NCI-H2227 (cell line): ENCODE data around the gene LMF1.

ENCODE experiments used
- DNase-seq: peaks from one replicate; lab custom pipeline; 2025; ENCODE audit not compliant: unreplicated experiment; lab: John Stamatoyannopoulos, UW

LMF1 gene

GRCh38 chr16:970766-971581 is at the start of gene LMF1:
TSS of gene LMF1 (minus strand) at chr16:970984. CDS start at chr16:970980, 4 bp downstream.
- peak; percentile 82 for DNase-seq

- no peak for DNase-seq
These were observed 49.3 kb upstream of the LMF1 start for GRCh38 chr16:1020091-1020399.

GRCh38 chr16:1019231-1020090 is 48.7 kb upstream of the LMF1 start:
- peak; percentile 58 for DNase-seq

- no peak for DNase-seq
These were observed 47.8 kb upstream of the LMF1 start for GRCh38 chr16:1018447-1019198.

DNA sequence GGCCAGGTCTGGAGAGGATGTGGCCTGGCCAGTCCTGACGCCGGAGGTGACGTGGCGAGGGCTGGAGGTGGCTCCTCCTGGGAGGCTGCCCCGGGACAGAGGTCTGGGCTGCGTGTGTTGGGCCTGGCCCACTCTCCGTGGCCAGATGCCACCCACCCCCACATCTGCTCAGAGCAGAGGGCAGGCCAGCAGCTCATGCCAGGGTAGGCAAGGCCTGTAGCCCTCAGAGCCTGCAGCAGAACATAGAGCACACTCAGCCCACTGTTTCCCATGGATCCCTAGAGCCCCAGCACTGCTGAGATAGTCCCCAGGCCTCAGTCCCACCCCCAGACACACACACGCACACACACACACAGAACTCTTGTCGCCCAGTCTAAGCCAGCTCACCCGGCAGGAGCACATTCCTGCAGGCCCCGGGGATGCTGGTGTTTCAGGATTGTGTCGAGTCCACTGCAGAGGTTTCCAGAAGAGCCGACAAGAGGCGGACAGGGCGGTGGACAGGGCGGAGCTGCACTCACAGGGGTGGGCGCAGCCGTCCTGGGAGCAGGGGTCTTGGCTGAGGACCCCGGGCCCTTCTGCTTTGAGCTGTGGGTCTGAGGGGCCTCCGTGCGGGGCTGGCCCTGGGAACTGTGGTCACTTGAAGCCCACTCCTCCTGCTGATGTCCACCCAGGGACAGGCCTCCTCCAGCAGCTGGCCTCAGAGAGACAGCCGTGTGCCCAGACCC is 44.1 kb upstream of the LMF1 start:
- no peak for DNase-seq

GRCh38 chr16:1014221-1014620 is 43.4 kb upstream of the LMF1 start:
- DNase-seq: no peak

DNA sequence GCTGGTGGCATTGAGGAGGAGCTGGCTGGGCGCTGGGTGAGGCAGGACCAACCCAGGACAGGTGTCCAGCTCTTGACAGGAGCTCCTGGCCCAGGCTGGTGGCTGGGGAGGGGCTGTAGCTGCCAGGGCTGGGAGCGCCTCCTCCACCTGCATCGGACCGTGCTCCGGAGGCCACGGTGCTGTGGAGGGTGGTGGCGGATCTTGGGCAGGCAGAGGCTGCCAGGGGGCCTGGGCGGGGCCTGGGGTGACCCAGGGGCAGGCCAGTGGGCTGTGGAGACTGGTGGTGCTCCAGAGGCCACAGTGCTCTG is 42.8 kb upstream of the LMF1 start:
- no peak for DNase-seq

GRCh38 chr16:1012722-1013592 is 42.2 kb upstream of the LMF1 start:
- no peak for DNase-seq

GRCh38 chr16:1012135-1012534 is 41.4 kb upstream of the LMF1 start:
- no peak for DNase-seq

- no peak for DNase-seq
These were observed 40.7 kb upstream of the LMF1 start for GRCh38 chr16:1011316-1012082.

- no peak for DNase-seq
These were observed 40.0 kb upstream of the LMF1 start for GRCh38 chr16:1010815-1011214.

DNA sequence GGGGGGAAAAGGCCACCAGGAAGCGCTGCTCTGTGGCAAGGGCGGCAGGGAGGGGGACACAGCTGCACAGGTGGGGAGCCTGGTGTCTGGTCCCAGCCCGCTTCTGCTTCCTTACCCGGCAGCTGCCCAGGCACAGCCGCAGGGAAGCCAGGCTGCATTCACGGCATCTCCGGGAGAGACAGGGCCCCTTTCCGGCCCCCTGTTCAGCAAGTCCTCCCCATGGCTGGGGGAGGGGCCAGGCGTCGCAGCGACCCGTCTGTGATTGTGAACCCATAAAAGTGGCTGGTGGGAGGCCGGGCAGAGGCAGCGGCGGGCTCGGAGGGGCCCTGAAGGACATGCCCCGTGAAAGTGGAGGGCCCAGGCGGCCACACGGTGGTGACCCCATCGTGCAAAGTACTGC is 39.5 kb upstream of the LMF1 start:
- no peak for DNase-seq

GRCh38 chr16:1009358-1010150 is 38.8 kb upstream of the LMF1 start:
- DNase-seq: no peak

DNA sequence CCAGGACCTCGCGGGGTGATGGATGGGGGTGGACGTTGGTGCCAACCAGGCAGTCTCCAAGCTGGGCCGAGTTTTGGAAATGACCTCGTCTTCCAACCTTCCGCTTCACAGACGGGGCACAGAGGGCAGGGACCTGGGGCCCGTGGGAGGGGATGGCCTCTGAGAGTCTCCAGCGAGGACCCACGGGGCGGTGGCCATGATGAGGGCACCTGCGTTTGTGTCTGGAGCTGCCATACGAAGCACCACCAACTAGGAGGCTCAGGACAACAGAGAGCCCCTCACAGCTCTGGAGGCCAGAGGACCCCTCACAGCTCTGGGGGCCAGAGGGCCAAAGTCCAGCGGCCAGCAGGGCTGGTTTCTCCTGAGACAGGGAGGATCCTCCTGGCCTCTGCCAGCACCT is 37.3 kb upstream of the LMF1 start:
- DNase-seq: no peak

DNA sequence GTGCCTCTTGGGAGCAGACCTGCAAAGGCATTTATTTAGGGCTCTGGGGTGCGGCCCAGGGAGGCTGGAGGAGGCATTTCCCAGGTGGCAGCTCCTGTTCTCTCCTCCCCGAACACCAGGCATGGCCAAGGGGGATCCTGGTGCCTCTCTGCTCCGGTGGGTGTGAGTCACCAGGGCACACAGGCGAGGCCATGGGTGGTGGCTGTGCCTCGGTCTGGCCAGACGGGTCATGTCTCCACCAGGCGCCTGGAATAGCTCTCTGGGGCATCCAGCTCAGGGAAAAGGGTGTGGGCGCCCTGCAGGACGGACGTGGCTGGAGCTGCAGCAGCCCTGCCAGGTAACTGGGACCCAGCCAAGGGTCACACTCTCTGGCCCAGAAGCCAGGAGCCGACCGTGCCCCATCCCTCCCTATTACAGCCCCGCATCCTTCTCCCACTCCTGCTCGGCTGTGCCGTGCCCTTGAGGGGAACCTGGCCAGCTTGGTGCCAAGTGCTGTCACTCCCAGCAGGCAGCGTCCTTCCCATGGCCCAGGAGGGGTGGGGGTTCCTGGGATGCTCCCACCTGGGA is 36.6 kb upstream of the LMF1 start:
- no peak for DNase-seq

DNA sequence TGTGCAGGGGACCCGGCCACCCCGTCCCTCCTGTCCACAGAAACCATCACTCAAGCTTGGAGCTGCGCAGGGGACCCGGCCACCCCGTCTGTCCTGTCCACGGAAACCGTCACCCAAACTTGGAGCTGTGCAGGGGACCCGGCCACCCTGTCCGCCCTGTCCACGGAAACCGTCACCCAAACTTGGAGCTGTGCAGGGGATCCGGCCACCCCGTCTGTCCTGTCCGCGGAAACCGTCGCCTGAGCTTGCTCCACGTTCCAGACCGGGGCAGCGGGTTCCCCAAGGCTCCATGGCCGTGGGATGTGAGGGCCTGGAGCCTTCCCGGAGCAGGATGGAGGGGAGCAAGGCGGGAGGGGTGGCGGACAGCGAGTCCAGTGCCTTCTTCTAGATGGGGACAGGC is 36.0 kb upstream of the LMF1 start:
- no peak for DNase-seq

- DNase-seq: no peak
These were observed 34.5 kb upstream of the LMF1 start for GRCh38 chr16:1005286-1005685.
